KMS-11 (cell line): ENCODE measurements around the gene ASCC3.
"Not testable (repeated sequence)": the region's sequence is repeated elsewhere in the genome, so short reads cannot be mapped to it uniquely, and the experiment has no call there.

ENCODE experiments used
- H2AFZ ChIP-seq: fragments of 200-600 bp; sonication (generic); 2 replicates; pipeline ENCODE4 v1.6.1; 2016; ENCODE audit warnings: antibody characterized with exemption, mixed run types, low read depth
- H3K27ac ChIP-seq: fragments of 200-600 bp; sonication (generic); 2 replicates; pipeline ENCODE4 v1.6.1; 2016; ENCODE audit warnings: mild to moderate bottlenecking, mixed run types
- H3K27me3 ChIP-seq: fragments of 200-600 bp; sonication (generic); 2 replicates; pipeline ENCODE4 v1.6.1; 2017; ENCODE audit warnings: mild to moderate bottlenecking, low read depth, mixed run types, moderate library complexity; ENCODE audit not compliant: insufficient read depth
- H3K36me3 ChIP-seq: fragments of 200-600 bp; sonication (generic); 2 replicates; pipeline ENCODE4 v1.6.1; 2017; ENCODE audit warnings: mild to moderate bottlenecking, mixed run types; ENCODE audit not compliant: insufficient read depth
- H3K4me1 ChIP-seq: fragments of 200-600 bp; sonication (generic); 2 replicates; pipeline ENCODE4 v1.6.1; 2016; ENCODE audit warnings: mild to moderate bottlenecking, low read depth, mixed run types; ENCODE audit not compliant: poor library complexity, severe bottlenecking
- H3K4me2 ChIP-seq: fragments of 200-600 bp; sonication (generic); 2 replicates; pipeline ENCODE4 v1.7.0; 2016; ENCODE audit warnings: mild to moderate bottlenecking, mixed run types
- H3K4me3 ChIP-seq: fragments of 200-600 bp; sonication (generic); IDR thresholded peaks from 2 replicates; pipeline ENCODE4 v1.6.1; 2017; ENCODE audit warnings: low read depth, low read length, mixed read lengths; ENCODE audit not compliant: insufficient read depth
- H3K79me2 ChIP-seq: fragments of 200-600 bp; sonication (generic); 2 replicates; pipeline ENCODE4 v1.6.1; 2016; ENCODE audit warnings: low read depth, mixed run types; ENCODE audit not compliant: insufficient read depth
- H3K9ac ChIP-seq: fragments of 200-600 bp; sonication (generic); 2 replicates; pipeline ENCODE4 v1.6.1; 2016; ENCODE audit warnings: mild to moderate bottlenecking, mixed run types
- H4K20me1 ChIP-seq: fragments of 200-600 bp; sonication (generic); 2 replicates; pipeline ENCODE4 v1.6.1; 2016; ENCODE audit warnings: mild to moderate bottlenecking, mixed run types; ENCODE audit not compliant: insufficient read depth
- TF ChIP-seq, protein P1 (sequence below): fragments of 200-600 bp; sonication (generic); conservative IDR thresholded peaks from 2 replicates; pipeline ENCODE4 v1.6.1; 2017; ENCODE audit warnings: low read depth, mild to moderate bottlenecking, antibody characterized with exemption, low read length, moderate library complexity, mixed read lengths

Gene ASCC3

DNA sequence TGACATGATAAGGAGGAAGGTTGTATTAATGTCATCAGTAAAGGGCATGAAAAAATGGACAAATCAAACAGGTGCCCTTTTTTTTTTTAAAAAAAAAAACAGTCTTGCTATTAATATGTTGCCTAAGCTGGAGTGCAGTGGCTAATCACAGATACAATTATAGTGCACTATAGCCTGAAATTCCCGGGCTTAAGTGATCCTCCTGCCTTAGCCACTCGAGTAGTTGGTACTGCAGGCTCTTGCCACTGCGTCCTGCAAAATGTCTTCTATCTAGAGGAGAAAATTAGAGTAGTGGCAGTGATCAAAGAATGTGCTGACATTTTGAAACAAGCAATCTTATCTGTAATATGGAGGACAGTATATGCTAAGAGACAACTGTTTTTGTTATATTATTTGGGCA lies 127.7 kb downstream of the ASCC3 start:
- H3K4me2 ChIP-seq, result no peak overlapping the region
- no peaks in the 10 kb centered on the region for H4K20me1 ChIP-seq
- H3K4me3 ChIP-seq, result no peak overlapping the region
- no peaks in the 10 kb centered on the region for H3K27me3 ChIP-seq
- no peak overlapping the region for H3K9ac ChIP-seq
- H3K36me3 ChIP-seq, result no peaks in the 10 kb centered on the region
- no peaks in the 10 kb centered on the region for H3K79me2 ChIP-seq
- H3K27ac ChIP-seq, result no peak overlapping the region
- H2AFZ ChIP-seq, result no peak overlapping the region
- no peaks in the 10 kb centered on the region for H3K4me1 ChIP-seq
- TF ChIP-seq, protein P1, sequence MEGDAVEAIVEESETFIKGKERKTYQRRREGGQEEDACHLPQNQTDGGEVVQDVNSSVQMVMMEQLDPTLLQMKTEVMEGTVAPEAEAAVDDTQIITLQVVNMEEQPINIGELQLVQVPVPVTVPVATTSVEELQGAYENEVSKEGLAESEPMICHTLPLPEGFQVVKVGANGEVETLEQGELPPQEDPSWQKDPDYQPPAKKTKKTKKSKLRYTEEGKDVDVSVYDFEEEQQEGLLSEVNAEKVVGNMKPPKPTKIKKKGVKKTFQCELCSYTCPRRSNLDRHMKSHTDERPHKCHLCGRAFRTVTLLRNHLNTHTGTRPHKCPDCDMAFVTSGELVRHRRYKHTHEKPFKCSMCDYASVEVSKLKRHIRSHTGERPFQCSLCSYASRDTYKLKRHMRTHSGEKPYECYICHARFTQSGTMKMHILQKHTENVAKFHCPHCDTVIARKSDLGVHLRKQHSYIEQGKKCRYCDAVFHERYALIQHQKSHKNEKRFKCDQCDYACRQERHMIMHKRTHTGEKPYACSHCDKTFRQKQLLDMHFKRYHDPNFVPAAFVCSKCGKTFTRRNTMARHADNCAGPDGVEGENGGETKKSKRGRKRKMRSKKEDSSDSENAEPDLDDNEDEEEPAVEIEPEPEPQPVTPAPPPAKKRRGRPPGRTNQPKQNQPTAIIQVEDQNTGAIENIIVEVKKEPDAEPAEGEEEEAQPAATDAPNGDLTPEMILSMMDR, result no peak

DNA sequence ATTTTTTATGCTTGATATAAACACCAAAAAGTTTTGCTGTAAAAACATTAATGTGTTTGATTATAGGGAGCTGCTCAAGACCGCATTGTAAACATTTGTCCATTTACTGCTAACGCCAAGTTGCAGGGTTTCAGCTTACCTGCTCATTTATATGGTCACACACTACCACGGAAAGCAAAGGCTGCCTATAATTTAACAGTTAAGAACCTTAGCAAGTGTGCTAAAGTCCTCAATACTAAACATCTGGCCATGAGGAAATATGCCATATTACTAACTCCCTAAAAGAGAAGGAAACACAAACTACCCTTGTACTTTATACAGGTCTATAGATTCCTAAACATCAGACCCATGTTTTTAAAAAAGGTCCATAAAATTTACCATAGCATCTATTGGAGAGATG lies 129.5 kb downstream of the ASCC3 start:
- H3K36me3 ChIP-seq, result no peaks in the 10 kb centered on the region
- H3K4me1 ChIP-seq, result no peaks in the 10 kb centered on the region
- H3K9ac ChIP-seq, result no peak overlapping the region
- no peaks in the 10 kb centered on the region for H3K79me2 ChIP-seq
- TF ChIP-seq, protein P1, result no peak
- H3K4me2 ChIP-seq, result no peak overlapping the region
- no peak overlapping the region for H3K27ac ChIP-seq
- H2AFZ ChIP-seq, result no peak overlapping the region
- no peak overlapping the region for H3K4me3 ChIP-seq
- no peaks in the 10 kb centered on the region for H4K20me1 ChIP-seq
- H3K27me3 ChIP-seq, result no peaks in the 10 kb centered on the region

DNA sequence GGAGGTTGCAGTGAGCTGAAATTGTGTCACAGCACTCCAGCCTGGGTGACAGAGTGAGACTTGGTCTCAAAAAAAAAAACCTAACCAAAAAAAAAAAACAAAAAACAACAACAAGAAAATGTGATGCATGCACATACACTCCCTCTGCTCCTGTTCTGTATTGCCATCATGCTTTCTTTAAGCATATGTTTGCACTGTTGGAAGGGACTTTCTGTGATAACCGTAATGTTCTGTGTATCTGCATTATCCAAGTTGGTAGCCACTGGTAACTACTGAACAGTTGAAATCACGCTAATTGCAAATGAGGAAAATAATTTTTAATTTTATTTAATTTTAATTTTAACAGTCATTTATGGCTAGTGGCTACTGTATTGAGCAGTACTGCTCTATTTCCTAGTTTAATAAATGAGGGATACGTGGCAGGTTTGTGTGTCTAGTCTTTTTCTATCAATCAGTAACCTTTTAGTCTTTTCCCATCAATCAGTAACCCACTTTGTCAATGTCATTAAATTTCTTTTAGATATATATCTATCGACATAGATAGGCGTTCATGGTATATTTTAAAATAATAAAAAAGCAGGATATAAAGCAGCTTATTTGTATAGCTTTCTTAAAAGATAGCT lies 135.6 kb downstream of the ASCC3 start:
- Histone ChIP-seq H3K9ac (no peak overlapping the region), H3K27ac (no peak overlapping the region), H3K36me3 (no peaks in the 10 kb centered on the region), H3K27me3 (no peaks in the 10 kb centered on the region), H3K79me2 (no peaks in the 10 kb centered on the region), H2AFZ (no peak overlapping the region), H4K20me1 (no peaks in the 10 kb centered on the region), H3K4me1 (no peaks in the 10 kb centered on the region), H3K4me2 (no peak overlapping the region), H3K4me3 (no peak overlapping the region)
- TF ChIP-seq, protein P1, result no peak

DNA sequence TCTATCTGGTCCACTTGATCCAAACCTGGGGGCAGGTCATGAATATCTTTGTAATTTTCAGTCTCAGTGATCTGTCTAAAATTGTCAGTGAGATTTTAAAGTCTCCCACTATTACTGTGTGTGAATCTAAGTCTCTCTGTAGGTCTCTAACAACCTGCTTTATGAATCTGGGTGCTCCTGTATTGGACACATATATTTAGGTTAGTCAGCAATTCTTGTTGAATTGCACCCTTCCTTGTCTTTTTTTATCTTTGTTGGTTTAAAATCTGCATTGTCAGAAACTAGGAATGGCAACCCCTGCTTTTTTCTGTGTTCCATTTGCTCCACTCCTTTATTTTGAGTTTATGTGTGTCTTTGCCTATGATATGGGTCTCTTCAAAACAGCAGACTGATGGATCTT lies 140.7 kb downstream of the ASCC3 start:
- no peaks in the 10 kb centered on the region for H4K20me1 ChIP-seq
- no peak overlapping the region for H3K9ac ChIP-seq
- H2AFZ ChIP-seq, result no peak overlapping the region
- no peaks in the 10 kb centered on the region for H3K4me1 ChIP-seq
- H3K27me3 ChIP-seq, result no peaks in the 10 kb centered on the region
- no peak overlapping the region for H3K4me3 ChIP-seq
- TF ChIP-seq, protein P1, result no peak
- H3K27ac ChIP-seq, result no peak overlapping the region
- no peak overlapping the region for H3K4me2 ChIP-seq
- no peaks in the 10 kb centered on the region for H3K36me3 ChIP-seq
- no peaks in the 10 kb centered on the region for H3K79me2 ChIP-seq

- H2AFZ ChIP-seq, H3K9ac ChIP-seq, H3K4me2 ChIP-seq, H3K27me3 ChIP-seq, H3K27ac ChIP-seq, H3K79me2 ChIP-seq, H3K36me3 ChIP-seq, H3K4me1 ChIP-seq, H4K20me1 ChIP-seq, H3K4me3 ChIP-seq: not testable (repeated sequence)
Measured at GRCh38 chr6:100737720-100738119, 143.4 kb downstream of the ASCC3 start.
